ENCODE results near the gene HUNK.

DNA sequence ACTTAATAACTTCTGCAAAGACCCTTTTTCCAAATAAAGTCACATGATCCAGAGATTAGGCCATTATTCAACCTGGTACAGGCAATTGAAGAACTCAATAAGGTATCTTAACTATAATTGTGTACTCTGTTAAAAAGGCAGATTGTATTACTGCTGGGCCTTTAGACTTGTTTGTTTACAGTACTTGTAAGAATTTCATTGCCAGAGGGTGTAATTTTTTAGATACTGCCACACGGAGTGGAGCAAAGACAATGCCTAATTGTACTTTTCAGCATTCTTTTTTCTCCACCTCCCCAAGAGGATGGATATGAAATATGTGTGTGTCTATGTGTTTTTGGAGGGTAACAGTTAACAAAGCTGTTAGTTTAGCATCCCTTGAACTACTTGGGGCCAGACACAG is 47.5 kb downstream of the HUNK start:
- TF ChIP-seq EP300 (IDR thresholded peaks at IDR 0.05) (no peak), POLR2A (IDR thresholded peaks at IDR 0.05) (no peak)
- TF ChIP-seq, protein P1, sequence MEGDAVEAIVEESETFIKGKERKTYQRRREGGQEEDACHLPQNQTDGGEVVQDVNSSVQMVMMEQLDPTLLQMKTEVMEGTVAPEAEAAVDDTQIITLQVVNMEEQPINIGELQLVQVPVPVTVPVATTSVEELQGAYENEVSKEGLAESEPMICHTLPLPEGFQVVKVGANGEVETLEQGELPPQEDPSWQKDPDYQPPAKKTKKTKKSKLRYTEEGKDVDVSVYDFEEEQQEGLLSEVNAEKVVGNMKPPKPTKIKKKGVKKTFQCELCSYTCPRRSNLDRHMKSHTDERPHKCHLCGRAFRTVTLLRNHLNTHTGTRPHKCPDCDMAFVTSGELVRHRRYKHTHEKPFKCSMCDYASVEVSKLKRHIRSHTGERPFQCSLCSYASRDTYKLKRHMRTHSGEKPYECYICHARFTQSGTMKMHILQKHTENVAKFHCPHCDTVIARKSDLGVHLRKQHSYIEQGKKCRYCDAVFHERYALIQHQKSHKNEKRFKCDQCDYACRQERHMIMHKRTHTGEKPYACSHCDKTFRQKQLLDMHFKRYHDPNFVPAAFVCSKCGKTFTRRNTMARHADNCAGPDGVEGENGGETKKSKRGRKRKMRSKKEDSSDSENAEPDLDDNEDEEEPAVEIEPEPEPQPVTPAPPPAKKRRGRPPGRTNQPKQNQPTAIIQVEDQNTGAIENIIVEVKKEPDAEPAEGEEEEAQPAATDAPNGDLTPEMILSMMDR (IDR thresholded peaks at IDR 0.05) = no peak

All from sigmoid colon (tissue), 4 donors.